ENCODE results near the gene NXF1. TPM values are rescaled to one million over a fixed set of nuclear protein-coding genes. Genes with fewer than 3 reads are reported as not detected.

The NXF1 gene
- total and polyA plus RNA-seq, 2 of the 13 experiments (the other 11 are each of a cell fraction or from before 2014, with no cell fraction given): 30.4 to 30.9 TPM

DNA sequence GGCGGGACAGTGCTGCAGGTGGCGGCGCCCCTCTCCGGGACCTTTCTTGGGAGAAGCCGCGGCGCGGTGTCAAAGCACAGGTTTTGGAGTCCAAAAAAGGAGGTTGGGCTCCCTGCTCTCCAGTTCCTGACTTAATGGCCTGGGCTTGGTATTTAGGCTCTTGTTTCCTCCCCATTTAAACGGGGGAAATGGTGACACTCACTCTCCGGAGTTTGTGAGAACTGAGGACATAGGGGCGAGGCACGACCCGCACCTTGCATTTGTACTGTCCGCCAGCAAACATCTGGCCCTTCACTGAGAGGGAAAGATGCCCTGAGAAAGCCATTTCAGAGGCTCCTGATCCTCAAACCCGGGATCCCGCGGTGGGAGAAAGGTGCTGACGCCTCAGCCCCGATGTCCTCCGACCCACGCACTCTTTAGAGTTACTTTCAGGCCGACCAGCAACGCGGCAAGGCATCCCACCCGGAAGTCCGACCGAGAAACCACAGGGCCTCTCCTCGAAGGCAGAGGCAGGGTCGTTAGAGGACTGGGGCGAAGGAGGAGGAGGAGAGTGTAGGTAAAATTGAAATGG lies 37.0 kb upstream of the NXF1 start (continued):
- no peak for TF ChIP-seq PCBP1 (IDR thresholded peaks at IDR 0.05; ENCODE audit: borderline replicate concordance, low read depth, low read length)
- no peak for TF ChIP-seq KAT2B (IDR thresholded peaks at IDR 0.05; ENCODE audit: borderline replicate concordance, low read depth, low read length)
- TF ChIP-seq NR2F1 (CRISPR knock-in tag; IDR thresholded peaks at IDR 0.05): no peak
- TF ChIP-seq CHD4 (IDR thresholded peaks at IDR 0.05; ENCODE audit: borderline replicate concordance, low read length): no peak; the same call in 1 of the 2 replicates
- no peak for TF ChIP-seq SAFB2 (CRISPR knock-in tag; IDR thresholded peaks at IDR 0.05; ENCODE audit: borderline replicate concordance, low read depth)
- TF ChIP-seq SYNCRIP (IDR thresholded peaks at IDR 0.05; ENCODE audit: insufficient read depth, low read depth, low read length): no peak
- TF ChIP-seq ZBTB34 (CRISPR knock-in tag; IDR thresholded peaks at IDR 0.05): no peak
- TF ChIP-seq, protein P1, sequence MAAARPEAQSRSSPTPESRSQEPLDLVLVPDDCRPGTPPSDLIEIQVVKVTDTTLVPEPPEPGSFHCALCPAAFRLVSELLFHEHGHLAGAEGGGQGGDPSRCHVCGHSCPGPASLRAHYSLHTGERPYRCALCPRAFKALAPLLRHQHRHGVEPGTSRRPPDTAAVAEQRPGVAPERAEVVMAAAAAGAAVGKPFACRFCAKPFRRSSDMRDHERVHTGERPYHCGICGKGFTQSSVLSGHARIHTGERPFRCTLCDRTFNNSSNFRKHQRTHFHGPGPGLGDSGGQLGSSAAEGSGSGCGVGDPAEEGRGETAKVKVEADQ (CRISPR knock-in tag; IDR thresholded peaks at IDR 0.05; ENCODE audit: borderline replicate concordance): no peak
- no peak for TF ChIP-seq ZNF879 (CRISPR knock-in tag; IDR thresholded peaks at IDR 0.05)
- TF ChIP-seq MZF1 (CRISPR knock-in tag; IDR thresholded peaks at IDR 0.05; ENCODE audit: borderline replicate concordance): no peak
- TF ChIP-seq CENPX (CRISPR knock-in tag; IDR thresholded peaks at IDR 0.05): no peak
- no peak; the same call in 1 of the 2 replicates for TF ChIP-seq ZFY (CRISPR knock-in tag; IDR thresholded peaks at IDR 0.05)
- 0 out of 2 replicates have a peak, but pooled peaks have one; percentile 37 for TF ChIP-seq NCOA1 (CRISPR knock-in tag; IDR thresholded peaks at IDR 0.05)
- TF ChIP-seq, protein P2, sequence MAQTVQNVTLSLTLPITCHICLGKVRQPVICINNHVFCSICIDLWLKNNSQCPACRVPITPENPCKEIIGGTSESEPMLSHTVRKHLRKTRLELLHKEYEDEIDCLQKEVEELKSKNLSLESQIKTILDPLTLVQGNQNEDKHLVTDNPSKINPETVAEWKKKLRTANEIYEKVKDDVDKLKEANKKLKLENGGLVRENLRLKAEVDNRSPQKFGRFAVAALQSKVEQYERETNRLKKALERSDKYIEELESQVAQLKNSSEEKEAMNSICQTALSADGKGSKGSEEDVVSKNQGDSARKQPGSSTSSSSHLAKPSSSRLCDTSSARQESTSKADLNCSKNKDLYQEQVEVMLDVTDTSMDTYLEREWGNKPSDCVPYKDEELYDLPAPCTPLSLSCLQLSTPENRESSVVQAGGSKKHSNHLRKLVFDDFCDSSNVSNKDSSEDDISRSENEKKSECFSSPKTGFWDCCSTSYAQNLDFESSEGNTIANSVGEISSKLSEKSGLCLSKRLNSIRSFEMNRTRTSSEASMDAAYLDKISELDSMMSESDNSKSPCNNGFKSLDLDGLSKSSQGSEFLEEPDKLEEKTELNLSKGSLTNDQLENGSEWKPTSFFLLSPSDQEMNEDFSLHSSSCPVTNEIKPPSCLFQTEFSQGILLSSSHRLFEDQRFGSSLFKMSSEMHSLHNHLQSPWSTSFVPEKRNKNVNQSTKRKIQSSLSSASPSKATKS (CRISPR knock-in tag; IDR thresholded peaks at IDR 0.05): no peak
- TF ChIP-seq, protein P3, sequence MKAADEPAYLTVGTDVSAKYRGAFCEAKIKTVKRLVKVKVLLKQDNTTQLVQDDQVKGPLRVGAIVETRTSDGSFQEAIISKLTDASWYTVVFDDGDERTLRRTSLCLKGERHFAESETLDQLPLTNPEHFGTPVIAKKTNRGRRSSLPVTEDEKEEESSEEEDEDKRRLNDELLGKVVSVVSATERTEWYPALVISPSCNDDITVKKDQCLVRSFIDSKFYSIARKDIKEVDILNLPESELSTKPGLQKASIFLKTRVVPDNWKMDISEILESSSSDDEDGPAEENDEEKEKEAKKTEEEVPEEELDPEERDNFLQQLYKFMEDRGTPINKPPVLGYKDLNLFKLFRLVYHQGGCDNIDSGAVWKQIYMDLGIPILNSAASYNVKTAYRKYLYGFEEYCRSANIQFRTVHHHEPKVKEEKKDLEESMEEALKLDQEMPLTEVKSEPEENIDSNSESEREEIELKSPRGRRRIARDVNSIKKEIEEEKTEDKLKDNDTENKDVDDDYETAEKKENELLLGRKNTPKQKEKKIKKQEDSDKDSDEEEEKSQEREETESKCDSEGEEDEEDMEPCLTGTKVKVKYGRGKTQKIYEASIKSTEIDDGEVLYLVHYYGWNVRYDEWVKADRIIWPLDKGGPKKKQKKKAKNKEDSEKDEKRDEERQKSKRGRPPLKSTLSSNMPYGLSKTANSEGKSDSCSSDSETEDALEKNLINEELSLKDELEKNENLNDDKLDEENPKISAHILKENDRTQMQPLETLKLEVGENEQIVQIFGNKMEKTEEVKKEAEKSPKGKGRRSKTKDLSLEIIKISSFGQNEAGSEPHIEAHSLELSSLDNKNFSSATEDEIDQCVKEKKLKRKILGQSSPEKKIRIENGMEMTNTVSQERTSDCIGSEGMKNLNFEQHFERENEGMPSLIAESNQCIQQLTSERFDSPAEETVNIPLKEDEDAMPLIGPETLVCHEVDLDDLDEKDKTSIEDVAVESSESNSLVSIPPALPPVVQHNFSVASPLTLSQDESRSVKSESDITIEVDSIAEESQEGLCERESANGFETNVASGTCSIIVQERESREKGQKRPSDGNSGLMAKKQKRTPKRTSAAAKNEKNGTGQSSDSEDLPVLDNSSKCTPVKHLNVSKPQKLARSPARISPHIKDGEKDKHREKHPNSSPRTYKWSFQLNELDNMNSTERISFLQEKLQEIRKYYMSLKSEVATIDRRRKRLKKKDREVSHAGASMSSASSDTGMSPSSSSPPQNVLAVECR (CRISPR knock-in tag; IDR thresholded peaks at IDR 0.05; ENCODE audit: borderline replicate concordance): no peak
- no peak for TF ChIP-seq EP300 (IDR thresholded peaks at IDR 0.05; ENCODE audit: low read depth in 2 of 2, low read length in 2 of 2)
- TF ChIP-seq EP300 (CRISPR knock-in tag; IDR thresholded peaks at IDR 0.05; ENCODE audit: borderline replicate concordance): no peak
- peak; percentile 20; the same call in 1 of the 2 replicates for TF ChIP-seq SALL1 (CRISPR knock-in tag; IDR thresholded peaks at IDR 0.05)
- no peak for TF ChIP-seq NCOA5 (CRISPR knock-in tag; IDR thresholded peaks at IDR 0.05)
- no peak for TF ChIP-seq RXRB (CRISPR knock-in tag; IDR thresholded peaks at IDR 0.05; ENCODE audit: borderline replicate concordance)
- no peak for TF ChIP-seq STAG1 (CRISPR knock-in tag; IDR thresholded peaks at IDR 0.05)
- TF ChIP-seq SRY (CRISPR knock-in tag; IDR thresholded peaks at IDR 0.05): no peak
